SHP77 (cell line): ENCODE data around the gene PREX1.

Experiments
- DNase-seq, 2 experiments: peaks; one replicate each; lab custom pipeline; 2025; lab: John Stamatoyannopoulos, UW

The PREX1 gene

DNA sequence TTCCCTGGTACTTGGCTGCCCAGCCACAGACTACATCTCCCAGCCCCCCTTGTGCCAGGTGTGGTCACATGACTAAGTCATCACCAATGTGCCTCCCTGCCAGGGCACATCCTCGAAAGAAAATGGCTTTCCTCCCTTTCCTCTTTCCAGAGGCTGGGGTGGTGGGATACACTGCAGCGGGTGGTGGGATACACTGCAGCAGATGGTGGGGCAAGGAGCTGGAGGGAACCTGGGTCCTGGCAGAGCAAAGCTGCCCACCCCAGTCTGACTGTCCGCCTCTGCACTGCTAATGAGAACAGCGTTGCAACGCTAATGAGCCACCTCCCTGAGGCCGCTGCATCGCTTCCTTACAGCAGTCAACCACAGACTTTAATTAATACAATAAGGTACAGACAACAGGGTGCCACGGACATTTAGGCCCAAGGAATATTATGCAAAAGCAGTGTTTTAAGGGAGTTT lies 125.3 kb downstream of the PREX1 start:
- no peak for DNase-seq

DNA sequence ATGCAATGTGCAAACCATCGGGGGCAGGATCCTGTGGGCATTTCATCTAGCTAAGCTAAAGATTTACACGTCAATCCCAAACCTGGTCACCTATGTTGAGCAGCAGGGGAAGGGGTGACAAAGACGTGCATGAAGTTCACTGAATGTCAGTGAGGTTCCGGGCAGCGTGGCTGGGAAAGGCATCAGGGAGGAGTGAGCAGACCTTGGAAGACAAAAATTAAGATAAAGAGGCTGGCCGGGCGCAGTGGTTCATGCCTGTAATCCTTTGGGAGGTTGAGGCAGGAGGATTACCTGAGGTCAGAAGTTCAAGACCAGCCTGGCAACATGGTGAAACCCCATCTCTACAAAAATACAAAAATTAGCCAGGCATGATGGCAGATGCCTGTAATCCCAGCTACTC lies 126.1 kb downstream of the PREX1 start:
- DNase-seq = no peak

GRCh38 chr20:48698507-48699267 lies 129.1 kb downstream of the PREX1 start:
- DNase-seq = peak in 1 of 2 experiments; percentile 7

DNA sequence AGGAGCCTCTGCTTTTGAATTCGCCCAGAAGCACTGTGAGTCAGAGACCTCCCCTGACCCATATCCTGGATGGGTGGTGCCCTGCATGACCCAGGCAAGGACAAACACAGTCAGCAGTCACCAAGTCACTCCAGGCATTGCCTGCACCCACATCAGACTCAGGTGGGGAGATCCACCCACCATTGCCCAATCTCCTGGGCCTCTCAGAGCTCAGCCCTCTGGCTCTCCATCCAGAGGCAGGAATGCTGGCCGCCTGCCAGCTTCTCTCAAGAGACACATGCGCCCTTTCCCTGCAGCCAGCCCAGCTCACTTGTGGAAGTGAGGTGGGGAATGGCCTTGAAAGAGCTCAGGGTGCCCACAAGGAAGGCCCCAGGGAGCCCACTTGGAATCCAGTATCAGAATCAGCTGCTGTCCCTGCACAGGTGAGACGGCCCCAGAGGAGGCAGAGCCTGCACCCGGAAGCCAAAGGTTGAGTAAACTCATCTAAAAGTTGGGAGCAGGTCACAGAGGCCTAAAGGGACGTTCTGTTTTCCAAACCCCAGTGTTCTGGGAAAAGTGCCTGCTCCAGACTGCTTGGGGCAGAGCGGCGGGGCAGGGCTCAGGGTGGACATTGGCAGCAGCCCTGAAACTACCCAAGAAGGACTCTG lies 129.8 kb downstream of the PREX1 start:
- DNase-seq = peak; percentile 74 to 86

- DNase-seq = no peak
These were observed 131.1 kb downstream of the PREX1 start for GRCh38 chr20:48696671-48697070.

- no peak for DNase-seq
These were observed 132.1 kb downstream of the PREX1 start for GRCh38 chr20:48695738-48696137.

DNA sequence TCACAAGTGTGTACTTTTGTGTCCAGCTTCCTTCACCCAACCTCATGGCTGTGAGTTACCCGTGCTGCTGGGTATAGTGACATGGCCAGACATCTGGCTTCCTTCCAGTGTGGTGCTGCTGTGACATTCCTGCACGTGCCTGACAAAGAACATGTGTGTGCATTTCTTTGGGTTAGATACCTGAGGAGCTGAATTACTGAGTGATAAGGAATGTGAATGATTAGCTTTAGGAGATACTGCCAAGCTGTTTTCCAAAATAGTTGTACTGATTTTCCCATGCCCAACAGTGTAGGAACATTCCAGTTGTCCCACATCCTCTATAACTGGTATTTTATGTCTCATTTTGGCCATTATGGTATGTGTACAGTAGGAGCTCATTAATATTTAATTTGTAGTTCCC lies 132.5 kb downstream of the PREX1 start:
- DNase-seq = no peak

GRCh38 chr20:48694381-48694865 lies 133.4 kb downstream of the PREX1 start:
- DNase-seq = no peak

GRCh38 chr20:48691523-48691922 lies 136.3 kb downstream of the PREX1 start:
- DNase-seq = no peak

GRCh38 chr20:48690888-48691287 lies 136.9 kb downstream of the PREX1 start:
- DNase-seq = no peak

DNA sequence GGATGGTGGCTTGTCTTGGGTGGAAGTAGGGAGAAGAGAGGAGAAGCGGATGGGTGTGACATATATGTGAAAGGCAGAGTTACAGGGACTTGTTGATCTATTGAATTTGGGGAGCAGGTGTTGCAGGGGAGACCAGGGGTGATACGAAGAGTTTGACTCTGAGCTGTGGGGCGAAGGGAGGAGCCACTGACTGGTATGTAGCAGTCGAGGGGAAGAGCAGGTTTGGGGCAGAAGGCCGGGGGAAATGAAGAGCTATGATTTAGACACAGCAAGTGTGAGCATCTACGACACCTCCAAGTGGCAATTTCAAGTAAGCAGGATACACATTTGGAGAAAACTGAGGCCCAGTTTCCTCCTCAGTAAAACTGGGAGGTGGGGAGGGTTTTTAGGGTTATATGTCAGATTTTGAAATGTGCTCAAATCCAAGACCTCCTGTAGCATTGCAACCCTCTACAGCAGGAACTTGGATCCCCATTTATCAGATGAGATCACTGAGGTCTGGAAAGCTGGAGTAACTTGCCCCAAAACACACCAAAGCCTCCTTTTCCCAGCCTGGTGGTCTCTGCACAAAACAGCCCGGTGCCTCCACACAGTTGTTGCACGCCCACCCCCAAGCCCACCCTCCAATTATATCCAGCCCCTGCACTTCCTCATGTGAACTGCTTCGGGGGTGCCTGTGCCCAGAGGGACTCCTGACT lies 137.8 kb downstream of the PREX1 start:
- DNase-seq = no peak

GRCh38 chr20:48689388-48689787 lies 138.4 kb downstream of the PREX1 start:
- no peak for DNase-seq

DNA sequence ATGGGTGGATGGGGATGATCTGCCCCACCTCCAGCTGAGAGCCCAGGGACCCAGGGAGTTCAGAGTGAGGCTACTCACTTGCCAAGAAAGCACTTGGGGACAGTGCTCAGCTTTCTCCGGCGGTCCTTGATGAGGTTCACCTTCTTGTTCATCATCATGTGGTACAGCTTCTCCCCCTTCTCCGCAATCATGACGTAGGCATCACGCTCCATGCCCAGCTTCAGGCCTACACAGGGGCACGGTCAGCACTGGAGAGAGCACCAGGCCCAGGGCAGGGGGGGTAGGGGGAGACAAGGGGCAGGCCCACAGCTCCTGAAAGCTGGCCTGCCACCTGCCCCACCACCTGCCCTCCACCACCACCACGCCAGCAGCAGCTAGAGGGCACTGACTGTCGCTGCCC lies 139.2 kb downstream of the PREX1 start:
- DNase-seq = no peak

DNA sequence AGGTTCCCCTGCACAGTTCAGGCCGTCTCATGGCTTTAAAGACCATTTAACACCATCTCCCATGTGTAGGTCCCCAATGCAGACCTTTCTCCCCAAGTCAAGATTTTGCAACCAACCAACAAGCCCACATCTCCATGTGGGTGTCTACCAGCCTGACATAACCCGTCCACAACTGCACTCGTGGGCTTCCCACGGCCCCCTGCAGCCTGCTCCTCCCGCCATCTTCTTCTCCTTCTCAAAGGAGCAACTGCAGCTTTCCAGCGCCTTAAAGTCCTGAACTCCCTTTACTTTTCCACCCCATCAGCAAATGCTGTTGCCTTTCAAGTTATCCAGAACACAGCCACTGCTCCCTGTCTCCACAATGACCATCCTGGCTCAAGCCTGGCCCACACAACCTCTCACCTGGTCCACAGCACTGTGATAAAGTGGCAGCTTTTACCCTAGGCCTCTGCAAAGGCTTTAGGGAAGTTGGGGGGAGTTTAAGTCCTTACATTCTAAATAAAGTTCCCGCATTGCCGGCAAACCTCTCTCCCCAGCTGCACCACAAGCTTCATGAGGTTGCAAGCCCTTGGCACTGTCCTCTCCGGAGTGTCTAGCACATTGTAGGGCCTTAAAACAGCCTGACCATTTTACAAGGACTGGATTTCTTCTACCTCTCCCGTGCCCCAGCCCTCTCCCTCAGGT lies 140.5 kb downstream of the PREX1 start:
- no peak for DNase-seq

GRCh38 chr20:48686238-48687116 lies 141.3 kb downstream of the PREX1 start:
- DNase-seq = no peak

DNA sequence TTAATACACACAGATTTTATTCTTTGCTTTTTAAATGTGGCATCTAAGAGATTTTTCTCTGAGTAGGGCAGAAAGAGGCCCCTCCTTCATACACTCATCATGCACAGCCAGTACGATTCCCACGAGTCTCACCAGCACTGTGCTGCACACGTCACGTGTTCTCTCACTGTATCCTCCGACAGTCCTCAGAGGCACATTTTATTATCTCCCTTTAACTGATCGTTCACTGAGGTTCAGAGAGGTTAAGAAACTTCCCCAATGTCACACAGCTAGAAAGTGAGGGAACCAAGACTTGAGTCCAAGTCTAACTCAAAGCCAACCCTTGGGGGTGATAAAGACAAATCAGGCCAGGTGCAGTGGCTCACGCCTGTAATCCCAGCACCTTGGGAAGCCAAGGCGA lies 142.5 kb downstream of the PREX1 start:
- no peak for DNase-seq

DNA sequence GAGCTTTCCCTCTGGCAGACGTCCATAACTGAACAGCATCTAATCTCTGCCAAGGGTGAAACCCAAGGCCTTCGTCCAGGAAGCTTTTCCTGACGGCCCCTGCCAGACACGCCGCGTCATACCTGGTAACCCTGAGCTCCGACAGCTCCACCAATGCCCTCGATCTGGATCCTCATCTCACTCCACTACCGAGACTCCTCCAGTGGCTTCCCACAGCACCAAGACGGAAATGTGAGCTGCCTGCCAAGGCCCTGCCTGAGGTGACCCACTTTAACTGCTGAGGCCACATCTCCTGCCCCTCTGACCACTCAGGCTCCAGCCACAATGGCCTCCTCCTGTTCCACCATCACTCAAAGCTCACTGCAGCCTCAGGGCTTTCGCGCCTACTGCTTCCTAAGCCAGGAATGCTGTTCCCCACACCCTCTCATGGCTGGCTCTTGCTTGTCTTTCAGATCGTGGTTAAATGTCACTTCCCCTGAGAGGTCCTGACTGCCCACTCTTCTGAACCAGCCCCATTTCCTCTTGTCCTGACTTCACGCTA lies 143.2 kb downstream of the PREX1 start:
- no peak for DNase-seq

DNA sequence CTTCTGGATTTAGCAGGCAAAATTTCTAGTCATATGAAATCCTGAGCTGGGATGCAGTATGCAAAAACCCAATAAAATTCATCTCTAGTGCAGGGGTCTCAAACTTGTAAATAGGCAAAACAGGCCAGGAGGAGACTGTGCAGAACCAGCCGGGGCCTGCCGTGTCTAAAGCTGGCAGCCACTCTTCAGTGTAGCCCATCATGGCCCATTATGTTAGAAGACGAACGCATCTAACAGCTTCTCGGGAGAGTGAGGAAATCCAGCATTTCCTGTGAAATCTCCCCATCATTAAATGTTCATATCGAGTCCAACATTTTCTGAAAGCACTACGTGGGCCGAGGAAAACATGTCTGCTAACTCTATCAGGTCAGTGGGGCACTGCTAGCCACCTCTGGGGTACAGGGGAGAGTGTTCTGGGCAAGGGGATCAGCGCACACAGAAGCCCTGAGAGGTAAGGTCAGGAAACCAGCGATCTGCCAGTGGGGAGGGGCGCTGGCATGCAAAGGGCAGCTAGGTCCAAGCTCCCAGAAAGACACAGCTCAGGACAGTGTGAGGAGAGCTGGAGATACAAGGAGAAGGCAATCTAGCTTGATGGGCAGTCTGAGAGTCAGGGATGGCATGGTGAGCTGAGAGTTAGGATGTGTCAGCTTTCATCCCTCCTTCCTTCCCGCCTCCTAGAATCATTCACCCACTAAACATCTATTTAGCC lies 144.2 kb downstream of the PREX1 start:
- no peak for DNase-seq

DNA sequence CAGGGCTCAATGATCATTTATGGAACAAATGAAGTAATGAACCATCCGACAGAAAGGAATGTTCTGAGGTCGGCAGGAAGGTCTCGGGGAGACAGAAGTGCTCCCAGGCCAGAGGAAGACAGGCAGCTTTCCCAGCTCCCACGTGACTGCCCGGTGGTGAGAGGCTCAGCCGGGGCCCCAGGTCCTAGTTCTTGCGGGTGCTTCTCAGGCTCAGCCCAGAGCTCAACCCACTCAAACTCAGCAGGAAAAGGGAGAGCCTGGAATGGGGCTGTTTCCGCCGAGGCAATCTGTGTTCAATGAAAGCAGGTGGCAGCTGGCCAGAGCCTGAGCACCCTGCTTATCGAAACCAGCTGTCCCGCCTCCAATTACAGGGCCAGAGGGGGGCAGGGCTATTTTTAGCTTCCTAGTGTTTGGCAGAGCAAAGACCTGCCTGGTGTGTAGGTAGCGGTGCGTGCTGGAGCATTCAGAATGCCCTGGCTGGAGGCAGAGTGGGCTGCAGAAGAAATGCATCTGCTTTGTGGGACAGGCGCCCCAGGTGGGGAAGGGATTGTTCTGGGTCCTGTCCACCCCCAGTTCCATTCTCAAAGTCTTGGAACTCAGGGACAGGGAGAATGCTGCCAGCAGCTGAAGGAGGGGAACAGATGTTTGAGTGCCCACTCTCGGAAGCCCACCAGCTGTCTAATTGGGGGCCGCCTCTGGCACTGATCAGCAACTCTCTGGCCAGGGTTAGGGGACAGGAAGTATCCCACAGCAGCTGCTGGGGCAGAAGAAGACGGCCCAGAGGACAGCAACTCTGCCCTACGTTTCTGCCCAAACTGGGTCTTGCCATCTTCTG lies 145.1 kb downstream of the PREX1 start:
- peak; percentile 90 to 96 for DNase-seq
